ENCODE measurements around the gene DYNLL1. TPM values are rescaled to one million over a fixed set of nuclear protein-coding genes. Genes with fewer than 3 reads are reported as not detected.
A peak's percentile ranks its signal among the peaks of the same experiment; 100 is the strongest.

Gene DYNLL1
- polyA plus RNA-seq, 1 experiment: 720 TPM

- ChIA-PET CTCF (interaction anchor here (1.1 to 1.4 kb wide), 2 partner anchors 10 to 152 kb away, joined by 4 to 5 read pairs; partner anchors contain the start of gene SIRT4), POLR2A (no interaction called here)
- Histone ChIP-seq H3K27me3 (ENCODE audit: control insufficient read depth, insufficient read depth, low read length) (no peaks in the 10 kb centered on the region), H3K4me3 (ENCODE audit: low read depth, low read length) (no peak overlapping the region), H3K9me3 (ENCODE audit: control insufficient read depth, insufficient read depth, low read length) (no peaks in the 10 kb centered on the region), H3K27ac (ENCODE audit: low read depth, low read length) (no peak overlapping the region)
- DNase-seq (ENCODE audit: low read depth, low spot score): no peak
- TF ChIP-seq CTCF (IDR thresholded peaks at IDR 0.05; ENCODE audit: low read depth, low read length): peak; percentile 69
Measured at GRCh38 chr12:120453977-120454376, 41.9 kb upstream of the DYNLL1 start.

- TF ChIP-seq CTCF (IDR thresholded peaks at IDR 0.05; ENCODE audit: low read depth, low read length): no peak
- DNase-seq (ENCODE audit: low read depth, low spot score): no peak
- Histone ChIP-seq H3K27ac (ENCODE audit: low read depth, low read length) (no peak overlapping the region), H3K4me3 (ENCODE audit: low read depth, low read length) (no peak overlapping the region), H3K27me3 (ENCODE audit: control insufficient read depth, insufficient read depth, low read length) (no peaks in the 10 kb centered on the region), H3K9me3 (ENCODE audit: control insufficient read depth, insufficient read depth, low read length) (no peaks in the 10 kb centered on the region)
- POLR2A ChIA-PET: interaction anchor here (0.7 to 1.1 kb wide), 3 partner anchors 8 to 42 kb away, joined by 3 to 11 read pairs (median 4); no protein-coding TSS in a partner anchor
- CTCF ChIA-PET: interaction anchor here (0.7 kb wide), 1 partner anchor 233 kb away, joined by 5 read pairs; no protein-coding TSS in a partner anchor
Measured at GRCh38 chr12:120455302-120455701, 40.6 kb upstream of the DYNLL1 start.

- no peak for DNase-seq (ENCODE audit: low read depth, low spot score)
- Histone ChIP-seq H3K27ac (ENCODE audit: low read depth, low read length) (no peak overlapping the region), H3K9me3 (ENCODE audit: control insufficient read depth, insufficient read depth, low read length) (no peaks in the 10 kb centered on the region), H3K27me3 (ENCODE audit: control insufficient read depth, insufficient read depth, low read length) (no peaks in the 10 kb centered on the region), H3K4me3 (ENCODE audit: low read depth, low read length) (no peak overlapping the region)
- CTCF ChIA-PET: interaction anchor here (0.6 to 1.4 kb wide), 6 partner anchors 9 to 143 kb away, joined by 3 to 11 read pairs (median 6); no protein-coding TSS in a partner anchor
- TF ChIP-seq CTCF (IDR thresholded peaks at IDR 0.05; ENCODE audit: low read depth, low read length): peak; percentile 34; the same call in 1 of the 2 replicates
- POLR2A ChIA-PET: interaction anchor here (0.6 to 0.7 kb wide), 2 partner anchors 45 to 63 kb away, joined by 3 to 9 read pairs; no protein-coding TSS in a partner anchor
Measured at GRCh38 chr12:120457133-120457532, 38.8 kb upstream of the DYNLL1 start.

- ChIA-PET POLR2A (no interaction called here), CTCF (interaction anchor here (1.1 kb wide), 1 partner anchor 10 kb away, joined by 3 read pairs; no protein-coding TSS in a partner anchor)
- Histone ChIP-seq H3K27me3 (ENCODE audit: control insufficient read depth, insufficient read depth, low read length) (no peaks in the 10 kb centered on the region), H3K4me3 (ENCODE audit: low read depth, low read length) (no peak overlapping the region), H3K9me3 (ENCODE audit: control insufficient read depth, insufficient read depth, low read length) (no peaks in the 10 kb centered on the region), H3K27ac (ENCODE audit: low read depth, low read length) (no peak overlapping the region)
- no peak for DNase-seq (ENCODE audit: low read depth, low spot score)
- TF ChIP-seq CTCF (IDR thresholded peaks at IDR 0.05; ENCODE audit: low read depth, low read length): no peak
Measured at GRCh38 chr12:120460157-120460556, 35.8 kb upstream of the DYNLL1 start.

GRCh38 chr12:120462099-120462640 is 33.7 kb upstream of the DYNLL1 start:
- Histone ChIP-seq H3K9me3 (ENCODE audit: control insufficient read depth, insufficient read depth, low read length) (no peaks in the 10 kb centered on the region), H3K4me3 (ENCODE audit: low read depth, low read length) (no peak overlapping the region), H3K27me3 (ENCODE audit: control insufficient read depth, insufficient read depth, low read length) (no peaks in the 10 kb centered on the region), H3K27ac (ENCODE audit: low read depth, low read length) (no peak overlapping the region)
- POLR2A ChIA-PET: interaction anchor here (0.7 kb wide), 1 partner anchor 119 kb away, joined by 3 read pairs; the partner anchor contains the start of gene POP5
- CTCF ChIA-PET: no interaction called here
- TF ChIP-seq CTCF (IDR thresholded peaks at IDR 0.05; ENCODE audit: low read depth, low read length): no peak
- DNase-seq (ENCODE audit: low read depth, low spot score): no peak
